ENCODE results near the gene GTF2A1.

Gene GTF2A1

GRCh38 chr14:81129242-81129641 lies 91.5 kb downstream of the GTF2A1 start:
- DNase-seq: no peak

GRCh38 chr14:81127785-81128184 lies 93.0 kb downstream of the GTF2A1 start:
- DNase-seq: no peak

GRCh38 chr14:81125536-81125935 lies 95.2 kb downstream of the GTF2A1 start:
- DNase-seq: no peak

Measured in activated CD8-positive, alpha-beta memory T cell treated with anti-CD3 and anti-CD28 coated beads, Interleukin-2, amount 50 U/mL, for 4 hours (primary cell).